Omental fat pad (tissue), 4 donors: ENCODE measurements around the gene KRTAP22-2. TPM values are rescaled to one million over a fixed set of nuclear protein-coding genes. Genes with fewer than 3 reads are reported as not detected.

Experiments used
- ATAC-seq: fragments of 150-250 bp; one replicate; pipeline ENCODE4 v1.9.1; 2016; ENCODE audit warnings: mild to moderate bottlenecking, moderate library complexity; ENCODE audit not compliant: low FRiP score
- DNase-seq: peaks from one replicate; pipeline ENCODE4 v3.0.0-alpha.2; 2019; ENCODE audit warnings: low spot score
- CTCF ChIP-seq, 3 donors: fragments of 450-650 bp; IDR thresholded peaks; one replicate each; pipeline ENCODE4 v1.5.1; 2016 to 2017; ENCODE audit warnings: antibody characterized with exemption in 3 of 3, mild to moderate bottlenecking in 3 of 3, moderate library complexity in 2 of 3
- total RNA-seq, 4 donors: library from RNA; depleted of rRNA; stranded (reverse); fragments of >200 nt; gene quantifications; one replicate each; pipeline ENCODE4 v1.1.0, GENCODE V29; 2016

Gene KRTAP22-2
- total RNA-seq = not detected

- no peak for TF ChIP-seq CTCF (IDR thresholded peaks at IDR 0.05)
- DNase-seq (no peak), ATAC-seq (no peak)
Measured at GRCh38 chr21:30590297-30590696, at the start of gene KRTAP22-2. TSS of gene KRTAP22-2 (minus strand) at chr21:30590397.

DNA sequence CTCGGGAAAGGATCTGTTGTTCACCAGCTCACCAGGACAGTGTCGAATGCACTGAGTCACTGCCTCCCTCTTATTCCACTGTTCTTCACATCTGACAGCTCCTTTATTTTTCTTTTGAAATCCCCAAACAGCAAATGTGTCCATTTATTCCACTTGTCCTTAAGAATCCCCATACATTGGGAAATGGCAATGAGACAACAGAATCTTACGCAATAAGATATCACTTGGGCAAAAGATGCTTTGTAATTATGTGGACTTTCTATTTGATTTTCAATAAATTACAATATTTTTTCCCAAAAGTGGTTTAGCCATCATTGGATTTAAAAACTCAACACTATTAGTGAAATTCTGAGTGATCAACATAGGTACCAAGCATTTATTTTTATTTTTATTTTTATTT is 48.5 kb upstream of the KRTAP22-2 start:
- no peak for DNase-seq
- ATAC-seq = no peak
- no peak for TF ChIP-seq CTCF (IDR thresholded peaks at IDR 0.05)

DNA sequence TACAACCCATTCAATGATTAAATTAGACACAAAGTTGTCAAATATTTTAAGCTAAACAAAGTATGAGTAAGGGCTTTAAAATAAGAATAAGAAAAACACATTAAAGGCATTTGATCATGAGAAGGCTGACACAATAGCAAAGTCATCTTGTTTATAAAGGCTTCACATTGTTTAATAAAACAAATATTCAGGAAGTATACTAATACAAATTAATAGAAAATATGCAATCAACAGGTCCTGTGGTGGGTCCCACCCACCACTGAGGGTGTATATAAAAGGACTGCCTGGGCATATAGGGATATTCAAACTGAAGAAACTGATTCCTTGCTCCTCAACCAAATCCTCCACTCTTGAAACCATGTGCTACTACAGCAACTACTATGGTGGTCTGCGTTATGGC is 44.7 kb upstream of the KRTAP22-2 start, which contains the start of gene KRTAP20-2:
Gene KRTAP20-2 (plus strand): TSS at position 301 of the 400 bp plus-strand sequence. CDS start 58 bp downstream, at position 359.
- ATAC-seq = no peak
- no peak for DNase-seq
- no peak for TF ChIP-seq CTCF (IDR thresholded peaks at IDR 0.05)

DNA sequence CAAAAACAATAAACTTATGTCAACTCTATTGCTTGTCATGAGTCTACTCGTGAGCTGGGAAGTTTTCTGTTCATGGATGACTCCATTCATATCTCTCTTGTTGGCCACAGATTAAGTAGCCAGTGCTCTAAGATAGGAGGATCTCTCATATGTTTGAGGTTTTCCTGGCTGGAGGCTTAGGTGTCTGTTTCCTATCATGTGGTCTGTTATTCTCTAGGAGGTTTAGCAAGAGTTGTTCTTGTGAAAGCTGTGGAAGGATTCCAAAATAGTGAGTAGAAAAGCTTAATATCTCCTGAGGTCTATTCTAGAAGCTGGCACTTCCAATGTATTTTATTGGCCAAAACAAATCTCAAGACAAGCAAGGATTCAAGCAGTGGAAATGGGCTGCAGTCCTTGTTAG is 39.0 kb upstream of the KRTAP22-2 start:
- no peak for TF ChIP-seq CTCF (IDR thresholded peaks at IDR 0.05)
- peak; percentile 86 for ATAC-seq

GRCh38 chr21:30628109-30628508 is 37.9 kb upstream of the KRTAP22-2 start:
- ATAC-seq (no peak), DNase-seq (no peak)
- no peak for TF ChIP-seq CTCF (IDR thresholded peaks at IDR 0.05)

More for the DNA sequence above, 39.0 kb upstream of the KRTAP22-2 start:
- DNase-seq = no peak

- DNase-seq = no peak
- no peak for ATAC-seq
- no peak for TF ChIP-seq CTCF (IDR thresholded peaks at IDR 0.05)
Measured at GRCh38 chr21:30625449-30626165, 35.4 kb upstream of the KRTAP22-2 start.

DNA sequence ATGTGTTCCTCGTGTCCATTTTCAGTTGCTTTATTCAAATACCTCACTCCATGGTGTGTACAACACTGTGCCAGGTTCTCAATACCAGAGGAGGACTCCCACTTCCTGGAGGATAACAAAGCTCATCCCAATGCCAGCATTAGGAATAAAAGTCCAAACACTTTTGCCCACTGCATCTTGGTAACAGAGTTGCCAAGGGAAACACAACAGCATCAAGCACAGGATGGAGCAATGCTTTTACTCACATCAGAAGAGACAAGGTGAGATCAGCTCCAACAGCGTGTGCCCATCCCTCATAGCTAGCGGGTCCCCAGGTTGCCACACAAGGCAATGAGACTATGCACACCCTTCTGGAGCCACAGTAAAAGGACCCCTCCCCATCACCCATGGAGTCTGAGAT is 33.2 kb upstream of the KRTAP22-2 start:
- no peak for TF ChIP-seq CTCF (IDR thresholded peaks at IDR 0.05)
- ATAC-seq (peak; percentile 51), DNase-seq (no peak)
